ENCODE results near the gene ABCF3.

Gene ABCF3

GRCh38 chr3:184234224-184234623 is 48.2 kb downstream of the ABCF3 start:
- DNase-seq, result peak; percentile 13

GRCh38 chr3:184234671-184235380 is 48.8 kb downstream of the ABCF3 start:
- DNase-seq, result no peak

GRCh38 chr3:184235381-184236032 is 49.5 kb downstream of the ABCF3 start:
- peak; percentile 15 for DNase-seq

GRCh38 chr3:184236033-184236410 is 50.0 kb downstream of the ABCF3 start:
- no peak for DNase-seq

- no peak for DNase-seq
Measured at GRCh38 chr3:184236636-184237035, 50.6 kb downstream of the ABCF3 start.

- DNase-seq, result no peak
Measured at GRCh38 chr3:184237211-184237610, 51.2 kb downstream of the ABCF3 start.

GRCh38 chr3:184237807-184238206 is 51.8 kb downstream of the ABCF3 start:
- DNase-seq, result no peak

- DNase-seq, result no peak
Measured at GRCh38 chr3:184238246-184238818, 52.3 kb downstream of the ABCF3 start.

GRCh38 chr3:184239221-184239620 is 53.2 kb downstream of the ABCF3 start:
- DNase-seq, result no peak

GRCh38 chr3:184239708-184240107 is 53.7 kb downstream of the ABCF3 start:
- no peak for DNase-seq

GRCh38 chr3:184240384-184241140 is 54.6 kb downstream of the ABCF3 start:
- DNase-seq, result no peak

- DNase-seq, result no peak
Measured at GRCh38 chr3:184241141-184241446, 55.1 kb downstream of the ABCF3 start.

- DNase-seq, result peak; percentile 57
Measured at GRCh38 chr3:184241447-184242296, 55.7 kb downstream of the ABCF3 start.

- DNase-seq, result no peak
Measured at GRCh38 chr3:184242297-184242685, 56.3 kb downstream of the ABCF3 start.
